Left lung (tissue), 10 donors: ENCODE measurements around the gene ERC2. TPM values are rescaled to one million over a fixed set of nuclear protein-coding genes. Genes with fewer than 3 reads are reported as not detected.

Experiments used
- ATAC-seq: fragments of 200-7000 bp; cut with Tn5 transposase; one replicate; pipeline ENCODE4 v1.9.1; 2020; ENCODE audit warnings: moderate library complexity
- DNase-seq, 4 donors: peaks; one replicate each; pipeline ENCODE4 v3.0.0-alpha.2; 2013 to 2020
- H3K27ac ChIP-seq, 2 donors: fragments of 200-600 bp; sonication (generic) in 1 of 2; one replicate each; pipeline versions ENCODE4 v1.5.0 to v1.8.0; 2020 to 2021
- H3K27me3 ChIP-seq, 2 donors: fragments of 200-600 bp; sonication (generic) in 1 of 2; one replicate each; pipeline versions ENCODE4 v1.5.0 to v1.8.0; 2020 to 2021
- H3K36me3 ChIP-seq, 2 donors: fragments of 200-600 bp; sonication (generic) in 1 of 2; one replicate each; pipeline versions ENCODE4 v1.5.0 to v1.8.0; 2020 to 2021
- H3K4me1 ChIP-seq, 2 donors: fragments of 200-600 bp; one replicate each; pipeline ENCODE4 v1.8.0; 2021
- H3K4me3 ChIP-seq, 2 donors: fragments of 200-600 bp; sonication (generic) in 1 of 2; one replicate each; pipeline versions ENCODE4 v1.5.0 to v1.8.0; 2020 to 2021; ENCODE audit warnings: mild to moderate bottlenecking in 1 of 2
- H3K9me3 ChIP-seq, 2 donors: fragments of 200-600 bp; sonication (generic) in 1 of 2; one replicate each; pipeline versions ENCODE4 v1.5.0 to v1.8.0; 2020 to 2021
- intact Hi-C, 2 donors: fragments of 100-400 bp; cut with DNase I; formaldehyde crosslinking; loops; one replicate each; pipeline versions ENCODE4 v1.11.2 to v1.14.2; 2022
- polyA plus RNA-seq, 6 donors: library from polyadenylated mRNA; unstranded; fragments of 120-200 nt; gene quantifications; one replicate each; pipeline ENCODE4 v1.2.1, GENCODE V29; 2013; ENCODE audit not compliant: insufficient read length in 6 of 6
- total RNA-seq, 2 donors: library from RNA; stranded (reverse); fragmentation: NEBNext Ultra II Directional; extraction: Animal tissue kit (Norgen Biotek cat#: 25700); gene quantifications; one replicate each; pipeline ENCODE4 v1.2.1, GENCODE V29; 2021
- TF ChIP-seq, protein P1 (sequence below), 2 donors: fragments of 200-600 bp; sonication (generic) in 1 of 2; IDR thresholded peaks; one replicate each; pipeline versions ENCODE4 v1.5.0 to v1.8.0; 2021; ENCODE audit warnings: antibody characterized with exemption in 2 of 2
- donor health status: DM: no; HTN: yes; CAD: no.
- donor health status: DM: no; HTN: no; CAD: no.

Gene ERC2
- total and polyA plus RNA-seq, 8 donors = 1.6 to 3.3 (median 2.1) TPM

DNA sequence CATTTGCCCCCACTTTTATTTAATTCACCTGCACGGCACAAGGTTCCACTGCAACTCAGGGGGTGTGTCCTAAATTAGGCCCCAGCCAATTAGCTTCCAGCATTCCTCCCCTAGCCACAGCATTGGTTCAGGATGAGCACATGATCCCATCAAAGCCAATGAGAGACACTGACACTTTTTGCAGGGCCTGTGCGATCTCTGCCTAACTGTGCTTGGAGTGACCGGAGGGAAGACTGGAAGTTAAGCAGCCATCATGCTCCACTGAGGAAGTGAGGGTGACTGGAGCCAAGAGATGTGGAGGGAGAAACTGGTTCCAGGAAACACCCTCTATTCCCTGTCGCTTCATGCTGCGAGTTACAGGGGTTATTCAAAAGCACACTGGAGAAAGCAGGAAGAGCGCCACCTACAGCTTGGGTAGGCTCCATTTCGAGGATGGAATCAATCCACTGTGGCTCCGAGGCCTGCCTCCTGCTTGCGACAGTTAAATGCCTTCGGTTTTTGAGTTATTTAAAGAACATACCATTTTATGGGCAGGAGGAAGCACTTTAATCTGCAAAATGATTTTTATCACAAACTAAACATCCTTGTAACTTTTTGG lies 858.9 kb downstream of the ERC2 start:
- Histone ChIP-seq H3K4me3 (no peak overlapping the region), H3K27ac (no peak overlapping the region), H3K9me3 (no peaks in the 10 kb centered on the region), H3K4me1 (no peaks in the 10 kb centered on the region), H3K27me3 (no peaks in the 10 kb centered on the region), H3K36me3 (no peaks in the 10 kb centered on the region)
- ATAC-seq (no peak), DNase-seq (no peak)
- intact Hi-C loops = no loop called here
- TF ChIP-seq, protein P1, sequence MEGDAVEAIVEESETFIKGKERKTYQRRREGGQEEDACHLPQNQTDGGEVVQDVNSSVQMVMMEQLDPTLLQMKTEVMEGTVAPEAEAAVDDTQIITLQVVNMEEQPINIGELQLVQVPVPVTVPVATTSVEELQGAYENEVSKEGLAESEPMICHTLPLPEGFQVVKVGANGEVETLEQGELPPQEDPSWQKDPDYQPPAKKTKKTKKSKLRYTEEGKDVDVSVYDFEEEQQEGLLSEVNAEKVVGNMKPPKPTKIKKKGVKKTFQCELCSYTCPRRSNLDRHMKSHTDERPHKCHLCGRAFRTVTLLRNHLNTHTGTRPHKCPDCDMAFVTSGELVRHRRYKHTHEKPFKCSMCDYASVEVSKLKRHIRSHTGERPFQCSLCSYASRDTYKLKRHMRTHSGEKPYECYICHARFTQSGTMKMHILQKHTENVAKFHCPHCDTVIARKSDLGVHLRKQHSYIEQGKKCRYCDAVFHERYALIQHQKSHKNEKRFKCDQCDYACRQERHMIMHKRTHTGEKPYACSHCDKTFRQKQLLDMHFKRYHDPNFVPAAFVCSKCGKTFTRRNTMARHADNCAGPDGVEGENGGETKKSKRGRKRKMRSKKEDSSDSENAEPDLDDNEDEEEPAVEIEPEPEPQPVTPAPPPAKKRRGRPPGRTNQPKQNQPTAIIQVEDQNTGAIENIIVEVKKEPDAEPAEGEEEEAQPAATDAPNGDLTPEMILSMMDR (IDR thresholded peaks at IDR 0.05) = no peak

DNA sequence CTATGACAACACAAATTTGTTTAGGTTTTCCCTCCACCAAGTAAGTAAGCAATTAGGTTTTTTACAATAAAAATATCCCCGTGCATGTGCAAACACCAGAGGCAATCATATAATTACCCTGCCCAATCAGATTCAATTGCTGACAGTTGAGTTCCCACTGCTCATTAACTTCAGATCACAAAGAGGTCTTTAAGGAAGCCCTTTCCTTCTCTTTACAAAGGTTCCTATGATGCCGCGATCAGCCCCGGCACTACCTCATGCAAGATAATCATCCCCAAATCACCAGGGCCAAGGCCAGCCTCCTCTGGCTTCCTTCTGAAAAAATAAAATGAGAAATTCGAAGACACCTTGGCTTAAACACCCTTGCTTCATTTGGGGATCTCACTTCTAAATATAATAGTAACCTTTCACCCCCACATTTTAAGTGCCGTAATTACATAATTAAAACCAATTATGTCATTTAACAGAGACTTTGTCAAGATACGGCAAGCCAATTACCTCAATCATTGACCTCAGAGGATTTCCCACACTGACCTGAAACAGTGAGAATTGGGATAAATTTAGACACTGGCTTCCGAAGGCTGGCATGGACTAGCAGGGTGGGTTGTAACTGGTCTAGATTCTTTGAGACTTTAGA lies 859.8 kb downstream of the ERC2 start:
- no peaks in the 10 kb centered on the region for H3K27me3 ChIP-seq
- H3K4me3 ChIP-seq = no peak overlapping the region
- no peaks in the 10 kb centered on the region for H3K9me3 ChIP-seq
- ATAC-seq (no peak), DNase-seq (no peak)
- TF ChIP-seq, protein P1 (IDR thresholded peaks at IDR 0.05) = no peak
- no peak overlapping the region for H3K27ac ChIP-seq
- no peaks in the 10 kb centered on the region for H3K36me3 ChIP-seq
- intact Hi-C loops = no loop called here
- H3K4me1 ChIP-seq = no peaks in the 10 kb centered on the region

DNA sequence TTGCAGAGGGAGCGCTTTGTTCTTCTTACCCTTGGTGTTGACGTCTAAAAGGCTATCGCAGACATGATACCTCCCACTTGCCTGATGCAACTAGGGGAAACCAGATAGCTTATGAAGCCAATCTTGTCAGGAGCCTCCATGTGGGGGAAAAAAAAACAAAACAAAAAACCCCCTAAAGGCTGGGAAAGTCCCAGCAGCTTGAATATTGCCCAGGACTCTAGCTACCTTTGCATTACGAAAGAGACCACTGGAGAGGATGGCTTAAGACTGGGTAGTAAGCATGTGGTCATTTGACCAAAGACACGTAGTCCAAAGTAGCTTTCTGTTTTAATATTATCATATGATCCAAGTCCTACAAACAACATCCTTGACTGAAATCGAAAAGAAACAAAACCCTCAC lies 860.4 kb downstream of the ERC2 start:
- Histone ChIP-seq H3K4me3 (no peak overlapping the region), H3K27ac (no peak overlapping the region), H3K27me3 (no peaks in the 10 kb centered on the region), H3K4me1 (no peaks in the 10 kb centered on the region), H3K9me3 (no peaks in the 10 kb centered on the region), H3K36me3 (no peaks in the 10 kb centered on the region)
- TF ChIP-seq, protein P1 (IDR thresholded peaks at IDR 0.05) = no peak
- DNase-seq (no peak), ATAC-seq (no peak)
- intact Hi-C loops = no loop called here

DNA sequence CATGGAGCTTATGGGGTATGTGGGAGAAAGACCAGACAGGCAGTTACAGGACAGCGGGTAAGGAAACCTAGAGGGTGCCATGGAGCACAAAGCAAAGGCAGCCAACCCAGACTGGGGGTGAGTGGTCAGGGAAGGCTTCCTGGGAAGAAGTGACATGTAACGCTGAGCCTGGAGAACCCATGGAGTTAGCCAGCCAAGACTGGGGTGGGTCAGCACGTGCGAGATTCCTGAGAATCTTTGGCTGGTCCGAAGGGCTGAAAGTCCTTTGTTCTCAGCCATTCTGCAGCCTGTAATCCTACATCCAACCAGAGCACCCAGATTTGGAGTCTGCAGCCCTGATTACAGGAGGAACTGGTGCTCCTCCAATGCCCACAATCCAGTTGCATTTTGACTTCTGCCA lies 861.1 kb downstream of the ERC2 start:
- DNase-seq = no peak
- Histone ChIP-seq H3K27ac (no peak overlapping the region), H3K27me3 (peaks cover 0 to 3% of the 10 kb centered on the region in 2 donors), H3K4me3 (no peak overlapping the region), H3K36me3 (no peaks in the 10 kb centered on the region), H3K4me1 (no peaks in the 10 kb centered on the region), H3K9me3 (no peaks in the 10 kb centered on the region)
- TF ChIP-seq, protein P1 (IDR thresholded peaks at IDR 0.05) = no peak
- ATAC-seq = no peak
- intact Hi-C loops = no loop called here

DNA sequence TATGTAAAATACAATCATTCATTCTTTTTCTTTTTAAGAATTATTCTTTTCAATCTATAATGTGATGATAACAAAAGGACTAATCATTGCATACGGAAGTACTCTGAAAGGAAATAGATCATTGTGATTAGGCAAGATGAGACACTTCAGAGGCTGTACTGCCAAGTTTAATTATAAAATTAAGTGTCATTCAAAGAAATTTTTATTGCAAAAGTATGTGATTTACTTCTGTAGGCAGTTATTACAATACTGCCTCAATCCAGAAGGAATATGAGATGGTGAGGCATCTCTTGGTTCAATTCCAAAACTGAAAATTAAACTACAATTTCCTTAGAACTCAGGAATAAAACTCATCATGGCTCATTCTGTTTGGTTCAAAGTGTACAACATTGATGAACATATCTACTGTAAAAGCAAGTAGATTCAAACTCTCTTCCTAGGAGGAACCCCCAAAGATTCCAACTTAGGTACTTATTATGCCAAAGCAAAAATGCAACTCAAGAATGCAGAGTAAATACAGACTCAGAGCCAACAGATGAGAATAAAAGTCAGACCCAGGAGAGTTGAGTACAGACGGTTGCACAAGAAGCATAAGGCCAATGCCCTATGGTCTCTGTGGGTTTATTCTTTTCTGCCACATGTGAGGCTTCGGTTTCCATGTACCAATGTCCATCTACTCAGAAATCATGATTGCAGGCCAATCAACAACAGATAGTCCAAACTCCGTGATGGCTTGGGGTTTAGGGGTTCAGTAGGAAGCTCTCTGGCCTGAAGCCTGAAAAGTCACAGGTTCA lies 862.6 kb downstream of the ERC2 start:
- Histone ChIP-seq H3K9me3 (no peaks in the 10 kb centered on the region), H3K4me3 (no peak overlapping the region), H3K27me3 (peaks cover 0 to 10% of the 10 kb centered on the region in 2 donors), H3K36me3 (no peaks in the 10 kb centered on the region), H3K27ac (no peak overlapping the region), H3K4me1 (no peaks in the 10 kb centered on the region)
- TF ChIP-seq, protein P1 (IDR thresholded peaks at IDR 0.05) = no peak
- ATAC-seq = no peak
- DNase-seq = no peak
- intact Hi-C loops = no loop called here
